IPS-18c (cell line): ENCODE data around the gene TAB2.
"Not testable (repeated sequence)": the region's sequence is repeated elsewhere in the genome, so short reads cannot be mapped to it uniquely, and the experiment has no call there.

Source experiments
- H3K4me3 ChIP-seq: 2 replicates; pipeline ENCODE4 v1.7.0; 2013; ENCODE audit warnings: low read depth, mild to moderate bottlenecking, low read length, moderate library complexity; ENCODE audit not compliant: insufficient read depth
- H3K9me3 ChIP-seq: one replicate; pipeline ENCODE4 v1.6.1; 2013; ENCODE audit warnings: mild to moderate bottlenecking, low read length, moderate library complexity; ENCODE audit not compliant: control insufficient read depth, insufficient read depth

TAB2 gene

GRCh38 chr6:149454346-149454848 lies 136.9 kb downstream of the TAB2 start:
- no peak overlapping the region for H3K4me3 ChIP-seq
- peaks cover 2% of the 10 kb centered on the region for H3K9me3 ChIP-seq

DNA sequence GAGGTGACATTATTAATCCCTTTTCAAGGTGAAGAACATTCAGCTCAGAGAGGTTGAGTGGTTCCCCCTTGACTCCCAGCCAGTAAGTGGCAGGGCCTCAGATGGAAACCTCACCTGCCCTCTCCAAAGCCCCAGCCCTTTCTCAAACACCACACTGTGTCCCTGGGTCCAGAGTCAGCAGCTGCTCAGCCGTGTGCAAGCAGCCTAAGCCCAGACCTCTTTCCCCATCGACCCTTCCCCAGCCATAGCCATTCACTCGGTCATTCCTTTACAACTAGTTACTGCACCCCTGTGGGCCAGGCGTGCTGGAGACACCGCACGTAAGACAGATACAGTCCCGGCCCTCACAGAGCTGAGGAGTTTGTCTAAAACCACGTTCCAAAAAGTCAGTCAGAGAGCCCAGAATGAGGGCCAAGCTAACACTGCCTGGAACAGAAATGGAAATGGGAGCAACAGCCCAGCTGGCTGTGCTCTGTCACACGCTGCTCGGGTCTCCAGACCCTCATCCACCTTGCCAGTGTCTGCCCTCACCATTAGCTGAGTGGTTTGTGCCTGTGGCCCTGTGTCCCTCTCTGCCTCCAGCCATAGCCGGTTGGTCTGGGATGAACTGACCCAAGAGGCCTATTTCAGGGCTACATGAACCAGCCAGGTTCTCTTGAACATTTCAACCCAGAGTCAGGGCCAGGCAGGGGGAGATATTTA lies 137.7 kb downstream of the TAB2 start:
- H3K9me3 ChIP-seq: peaks cover 2% of the 10 kb centered on the region
- H3K4me3 ChIP-seq: no peak overlapping the region

- H3K9me3 ChIP-seq: no peaks in the 10 kb centered on the region
- H3K4me3 ChIP-seq: no peak overlapping the region
Observed at GRCh38 chr6:149456311-149457021, 139.0 kb downstream of the TAB2 start.

GRCh38 chr6:149457316-149457884 lies 139.9 kb downstream of the TAB2 start:
- Histone ChIP-seq H3K4me3 (no peak overlapping the region), H3K9me3 (no peaks in the 10 kb centered on the region)

DNA sequence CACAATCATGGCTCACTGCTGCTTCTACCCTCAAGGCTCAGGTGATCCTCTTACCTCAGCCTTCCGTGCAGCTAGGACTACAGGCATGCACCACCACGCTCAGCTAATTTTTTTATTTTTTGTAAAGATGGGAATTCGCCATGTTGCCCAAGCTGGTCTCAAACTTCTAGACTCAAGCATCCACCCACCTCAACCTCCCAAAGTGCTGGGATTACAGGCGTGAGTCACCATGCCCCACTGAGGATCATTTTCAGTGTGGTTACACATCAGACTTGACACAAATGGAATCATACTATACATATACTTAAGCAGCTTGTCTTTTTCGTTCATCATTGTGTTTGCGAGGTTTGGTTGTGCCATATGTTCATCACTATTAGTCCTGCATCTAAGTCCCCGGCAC lies 140.7 kb downstream of the TAB2 start:
- no peaks in the 10 kb centered on the region for H3K9me3 ChIP-seq
- H3K4me3 ChIP-seq: no peak overlapping the region

DNA sequence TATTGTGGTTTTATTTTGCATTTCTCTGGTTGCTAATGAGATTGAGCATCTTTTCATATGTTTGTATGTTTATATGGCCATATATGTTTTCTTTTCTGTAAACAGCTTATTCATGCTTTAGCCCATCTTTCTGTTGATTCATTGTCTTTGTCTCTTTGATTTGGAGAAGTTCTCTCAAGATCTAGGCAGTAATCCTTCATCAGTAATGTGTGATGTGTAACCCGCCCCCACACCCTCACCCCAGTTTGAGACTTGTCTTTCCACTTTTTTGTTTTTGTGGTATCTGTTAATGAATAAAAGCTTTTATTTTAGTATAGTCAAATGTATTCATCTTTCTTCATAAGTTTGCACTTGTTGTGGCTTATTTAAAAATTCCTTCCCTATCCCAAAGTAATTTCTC lies 141.3 kb downstream of the TAB2 start:
- Histone ChIP-seq H3K9me3 (no peaks in the 10 kb centered on the region), H3K4me3 (no peak overlapping the region)

DNA sequence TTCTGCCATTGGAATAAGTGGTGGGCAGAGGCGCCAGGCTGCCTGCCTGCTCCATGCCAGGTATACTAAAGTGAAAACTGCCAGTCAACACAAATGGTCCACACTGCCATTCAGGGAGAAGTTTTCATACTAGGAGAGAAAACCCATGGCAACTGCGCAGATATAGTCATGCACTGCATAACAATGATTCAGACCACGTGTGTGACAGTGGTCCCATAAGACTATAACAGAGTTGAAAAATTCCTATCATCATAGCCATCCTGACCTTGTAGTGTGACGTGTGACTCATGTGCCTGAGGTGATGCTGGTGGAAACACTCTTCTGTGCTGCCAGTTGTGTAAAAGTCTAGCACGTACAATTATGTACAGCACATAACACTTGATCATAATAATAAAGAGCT lies 142.2 kb downstream of the TAB2 start:
- Histone ChIP-seq H3K4me3 (no peak overlapping the region), H3K9me3 (no peaks in the 10 kb centered on the region)

DNA sequence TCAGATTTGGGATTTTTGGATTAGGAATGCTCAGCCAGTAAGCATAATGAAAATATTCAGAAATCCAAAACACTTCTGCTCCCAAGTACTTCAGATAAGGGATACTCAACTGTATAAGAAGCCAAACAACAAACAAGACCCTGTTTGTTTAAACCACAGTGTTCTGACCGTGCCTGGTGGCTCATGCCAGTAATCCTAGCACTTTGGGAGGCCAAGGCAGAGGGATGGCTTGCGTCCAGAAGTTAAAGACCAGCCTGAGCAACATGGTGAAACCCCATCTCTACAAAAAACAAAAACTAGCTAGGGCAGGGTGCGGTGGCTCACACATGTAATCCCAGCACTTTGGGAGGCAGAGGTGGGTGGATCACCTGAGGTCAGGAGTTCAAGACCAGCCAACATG lies 142.7 kb downstream of the TAB2 start:
- not testable (repeated sequence) for H3K4me3 ChIP-seq, H3K9me3 ChIP-seq
